ENCODE measurements around the gene MAPKAP1. TPM values are rescaled to one million over a fixed set of nuclear protein-coding genes. Genes with fewer than 3 reads are reported as not detected.

MAPKAP1 gene
- total RNA-seq, 1 donor from 2014 or later: 127 TPM

- no peak overlapping the region for H3K27ac ChIP-seq (replicated peaks)
- no peaks in the 10 kb centered on the region for H3K27me3 ChIP-seq (ENCODE audit: low read depth)
- H3K4me1 ChIP-seq: peaks cover 40% of the 10 kb centered on the region
- H3K9me3 ChIP-seq (replicated peaks): no peaks in the 10 kb centered on the region
- no peaks in the 10 kb centered on the region for H3K36me3 ChIP-seq
- H3K4me3 ChIP-seq: no peak overlapping the region
- peak; percentile 68 for TF ChIP-seq CTCF (IDR thresholded peaks at IDR 0.05; ENCODE audit: borderline replicate concordance)
- intact Hi-C loops (cut with micrococcal nuclease): loop anchor here (5.0 kb wide), 1 partner anchor 224 kb away; no protein-coding TSS in a partner anchor
- DNase-seq: no peak
Observed at GRCh38 chr9:125631391-125632085, 75.5 kb downstream of the MAPKAP1 start.

- TF ChIP-seq CTCF (IDR thresholded peaks at IDR 0.05; ENCODE audit: borderline replicate concordance): no peak
- Histone ChIP-seq H3K9me3 (replicated peaks) (no peaks in the 10 kb centered on the region), H3K4me3 (no peak overlapping the region), H3K36me3 (no peaks in the 10 kb centered on the region), H3K27me3 (ENCODE audit: low read depth) (no peaks in the 10 kb centered on the region), H3K27ac (replicated peaks) (no peak overlapping the region), H3K4me1 (peaks cover 36% of the 10 kb centered on the region)
- DNase-seq: no peak
- intact Hi-C loops (cut with micrococcal nuclease): loop anchor here (5.0 kb wide), 1 partner anchor 223 kb away; no protein-coding TSS in a partner anchor
Observed at GRCh38 chr9:125630436-125630835, 76.6 kb downstream of the MAPKAP1 start.

- Histone ChIP-seq H3K4me1 (peaks cover 28% of the 10 kb centered on the region), H3K36me3 (no peaks in the 10 kb centered on the region), H3K4me3 (no peak overlapping the region), H3K27me3 (ENCODE audit: low read depth) (no peaks in the 10 kb centered on the region), H3K27ac (replicated peaks) (no peak overlapping the region), H3K9me3 (replicated peaks) (no peaks in the 10 kb centered on the region)
- intact Hi-C loops (cut with micrococcal nuclease): no loop called here
- no peak for DNase-seq
- no peak for TF ChIP-seq CTCF (IDR thresholded peaks at IDR 0.05; ENCODE audit: borderline replicate concordance)
Observed at GRCh38 chr9:125629446-125629845, 77.6 kb downstream of the MAPKAP1 start.

GRCh38 chr9:125626187-125626586 lies 80.8 kb downstream of the MAPKAP1 start:
- Histone ChIP-seq H3K4me3 (no peak overlapping the region), H3K9me3 (replicated peaks) (no peaks in the 10 kb centered on the region), H3K27ac (replicated peaks) (no peak overlapping the region), H3K27me3 (ENCODE audit: low read depth) (no peaks in the 10 kb centered on the region), H3K36me3 (no peaks in the 10 kb centered on the region), H3K4me1 (peaks cover 7% of the 10 kb centered on the region)
- TF ChIP-seq CTCF (IDR thresholded peaks at IDR 0.05; ENCODE audit: borderline replicate concordance): no peak
- no peak for DNase-seq
- intact Hi-C loops (cut with micrococcal nuclease): no loop called here

GRCh38 chr9:125621170-125621569 lies 85.8 kb downstream of the MAPKAP1 start:
- intact Hi-C loops (cut with micrococcal nuclease): no loop called here
- Histone ChIP-seq H3K36me3 (no peaks in the 10 kb centered on the region), H3K4me1 (peaks cover 5% of the 10 kb centered on the region), H3K27ac (replicated peaks) (no peak overlapping the region), H3K4me3 (no peak overlapping the region), H3K9me3 (replicated peaks) (no peaks in the 10 kb centered on the region), H3K27me3 (ENCODE audit: low read depth) (no peaks in the 10 kb centered on the region)
- no peak for TF ChIP-seq CTCF (IDR thresholded peaks at IDR 0.05; ENCODE audit: borderline replicate concordance)
- DNase-seq: no peak

All from left ventricle myocardium inferior (tissue), 1 donor.